Bronchial epithelial cell (primary cell): Measurements from ENCODE around the gene TLR10. TPM values are rescaled to one million over a fixed set of nuclear protein-coding genes. Genes with fewer than 3 reads are reported as not detected.
A peak's percentile ranks its signal among the peaks of the same experiment; 100 is the strongest.
"Not testable (repeated sequence)": the region's sequence is repeated elsewhere in the genome, so short reads cannot be mapped to it uniquely, and the experiment has no call there.

ENCODE experiments used
- DNase-seq: peaks from one replicate; pipeline ENCODE4 v3.0.0-alpha.2; 2010; ENCODE audit warnings: low read depth
- FAIRE-seq: peaks from 2 replicates; lab custom pipeline; 2011; peaks lifted over from hg19 to GRCh38; lab: Jason Lieb, UNC
- H3K27me3 ChIP-seq: 2 replicates; pipeline ENCODE4 v1.5.1; 2011; ENCODE audit warnings: low read length; ENCODE audit not compliant: control insufficient read depth, insufficient read depth
- H3K36me3 ChIP-seq: 2 replicates; pipeline ENCODE4 v1.5.1; 2011; ENCODE audit warnings: low read length; ENCODE audit not compliant: control insufficient read depth, insufficient read depth
- H3K4me3 ChIP-seq: 2 replicates; pipeline ENCODE4 v1.5.1; 2011; ENCODE audit warnings: mild to moderate bottlenecking, low read depth, low read length, control low read depth
- total RNA-seq: library from RNA; depleted of rRNA; stranded (reverse); fragments of >200 nt; gene quantifications from 2 replicates; pipeline ENCODE4 v1.2.1, GENCODE V29; 2014
- TF ChIP-seq, protein P1 (sequence below): IDR thresholded peaks from 2 replicates; pipeline ENCODE4 v1.5.1; 2011; ENCODE audit warnings: mild to moderate bottlenecking, moderate library complexity, low read length, control low read depth, inconsistent platforms; ENCODE audit not compliant: insufficient read depth, severe bottlenecking

Gene TLR10
- total RNA-seq, 1 donor from 2014 or later = not detected

DNA sequence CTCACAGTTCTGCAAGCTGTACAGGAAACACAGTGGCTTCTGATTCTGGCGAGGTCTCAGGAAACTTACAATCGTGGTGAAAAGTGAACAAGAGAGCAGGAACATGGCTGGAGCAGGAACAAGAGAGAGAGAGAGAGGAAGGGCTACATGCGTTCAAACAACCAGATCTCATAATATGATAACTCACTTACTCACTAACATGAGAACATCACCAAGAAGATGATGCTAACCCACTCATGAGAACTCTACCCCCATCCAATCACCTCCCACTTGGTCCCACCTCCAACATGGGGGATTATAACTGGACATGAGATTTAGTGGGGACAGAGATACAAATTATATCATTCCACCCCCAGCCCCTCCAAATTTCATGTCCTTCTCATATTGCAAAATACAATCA is 31.6 kb upstream of the TLR10 start:
- TF ChIP-seq, protein P1, sequence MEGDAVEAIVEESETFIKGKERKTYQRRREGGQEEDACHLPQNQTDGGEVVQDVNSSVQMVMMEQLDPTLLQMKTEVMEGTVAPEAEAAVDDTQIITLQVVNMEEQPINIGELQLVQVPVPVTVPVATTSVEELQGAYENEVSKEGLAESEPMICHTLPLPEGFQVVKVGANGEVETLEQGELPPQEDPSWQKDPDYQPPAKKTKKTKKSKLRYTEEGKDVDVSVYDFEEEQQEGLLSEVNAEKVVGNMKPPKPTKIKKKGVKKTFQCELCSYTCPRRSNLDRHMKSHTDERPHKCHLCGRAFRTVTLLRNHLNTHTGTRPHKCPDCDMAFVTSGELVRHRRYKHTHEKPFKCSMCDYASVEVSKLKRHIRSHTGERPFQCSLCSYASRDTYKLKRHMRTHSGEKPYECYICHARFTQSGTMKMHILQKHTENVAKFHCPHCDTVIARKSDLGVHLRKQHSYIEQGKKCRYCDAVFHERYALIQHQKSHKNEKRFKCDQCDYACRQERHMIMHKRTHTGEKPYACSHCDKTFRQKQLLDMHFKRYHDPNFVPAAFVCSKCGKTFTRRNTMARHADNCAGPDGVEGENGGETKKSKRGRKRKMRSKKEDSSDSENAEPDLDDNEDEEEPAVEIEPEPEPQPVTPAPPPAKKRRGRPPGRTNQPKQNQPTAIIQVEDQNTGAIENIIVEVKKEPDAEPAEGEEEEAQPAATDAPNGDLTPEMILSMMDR = no peak
- FAIRE-seq (peak; percentile 32), DNase-seq (no peak)
- Histone ChIP-seq H3K4me3 (no peak overlapping the region), H3K27me3 (no peaks in the 10 kb centered on the region), H3K36me3 (no peaks in the 10 kb centered on the region)

DNA sequence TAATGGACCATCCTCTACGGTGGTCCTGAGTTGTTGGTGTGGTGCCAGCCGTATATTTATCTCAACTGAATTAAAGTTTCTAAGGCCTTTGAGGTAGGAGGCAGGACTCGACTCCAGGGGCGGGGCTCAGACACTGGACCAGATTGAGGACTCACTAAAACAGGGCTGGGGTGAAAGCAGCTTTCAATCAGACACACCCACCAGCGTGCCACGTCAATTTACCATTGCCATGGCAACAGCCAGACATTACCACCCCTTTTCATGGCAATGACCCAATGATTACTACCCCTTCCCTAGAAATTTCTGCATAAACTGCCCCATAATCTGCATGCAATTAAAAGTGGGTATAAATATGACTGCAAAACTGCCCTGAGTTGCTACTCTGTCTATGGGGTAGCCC is 28.5 kb upstream of the TLR10 start:
- Histone ChIP-seq H3K4me3 (no peak overlapping the region), H3K36me3 (no peaks in the 10 kb centered on the region), H3K27me3 (no peaks in the 10 kb centered on the region)
- FAIRE-seq (no peak), DNase-seq (no peak)
- TF ChIP-seq, protein P1 = no peak

DNA sequence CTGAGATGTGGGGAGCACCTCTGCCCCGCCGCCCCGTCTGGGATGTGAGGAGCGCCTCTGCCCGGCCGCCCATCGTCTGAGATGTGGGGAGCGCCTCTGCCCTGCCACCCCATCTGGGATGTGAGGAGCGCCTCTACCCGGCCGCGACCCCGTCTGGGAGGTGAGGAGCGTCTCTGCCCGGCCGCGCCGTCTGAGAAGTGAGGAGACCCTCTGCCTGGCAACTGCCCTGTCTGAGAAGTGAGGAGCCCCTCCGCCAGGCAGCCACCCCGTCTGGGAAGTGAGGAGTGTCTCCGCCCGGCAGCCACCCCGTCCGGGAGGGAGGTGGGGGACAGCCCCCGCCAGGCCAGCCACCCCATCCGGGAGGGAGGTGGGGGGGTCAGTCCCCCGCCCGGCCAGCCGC is 24.7 kb upstream of the TLR10 start:
- DNase-seq, H3K27me3 ChIP-seq, FAIRE-seq, H3K36me3 ChIP-seq, H3K4me3 ChIP-seq: not testable (repeated sequence)

DNA sequence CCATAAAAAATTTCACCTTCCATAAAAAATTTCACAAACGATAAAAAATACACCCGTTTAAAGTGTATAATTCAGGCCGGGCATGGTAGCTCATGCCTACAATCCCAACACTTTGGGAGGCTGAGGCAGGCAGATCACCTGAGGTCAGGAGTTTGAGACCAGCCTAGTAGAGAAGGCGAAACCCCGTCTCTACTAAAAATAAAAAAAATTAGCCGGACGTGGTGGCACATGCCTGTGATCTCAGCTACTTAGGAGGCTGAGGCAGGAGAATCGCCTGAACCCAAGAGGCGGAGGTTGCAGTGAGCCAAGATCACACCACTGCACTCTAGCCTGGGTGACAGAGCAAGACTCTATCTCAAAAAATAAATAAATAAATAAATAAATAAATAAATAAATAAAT is 23.5 kb upstream of the TLR10 start:
- FAIRE-seq, DNase-seq: not testable (repeated sequence)

DNA sequence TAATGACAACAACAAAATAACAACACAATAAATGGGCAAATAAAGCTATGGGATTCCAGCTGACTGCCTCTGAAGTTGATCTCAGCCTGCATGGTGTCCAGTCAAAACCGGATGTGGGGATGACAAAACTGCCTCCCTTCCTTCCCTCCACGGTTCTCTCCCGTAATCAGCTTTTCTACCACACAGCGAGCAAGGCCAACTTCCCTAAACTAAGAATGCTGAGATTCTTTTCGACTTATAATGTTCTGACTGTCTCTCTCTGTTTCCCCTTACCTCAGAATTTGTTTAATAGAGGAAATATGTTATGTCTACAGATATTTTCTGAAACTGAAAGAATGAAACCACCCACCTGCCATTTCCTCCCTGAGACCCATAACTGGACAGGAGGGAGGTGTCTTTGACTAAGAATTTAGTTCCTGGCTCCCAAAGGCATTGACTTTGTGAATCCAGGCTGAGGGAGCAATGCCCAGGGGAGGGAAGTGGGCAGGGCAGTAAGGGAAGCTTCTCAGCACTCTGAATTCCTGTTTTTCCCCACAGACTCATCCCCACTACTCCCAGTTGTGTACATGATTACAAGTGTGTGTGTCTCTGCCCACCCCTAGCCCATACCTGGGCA is 22.8 kb upstream of the TLR10 start:
- Histone ChIP-seq H3K27me3 (no peaks in the 10 kb centered on the region), H3K4me3 (no peak overlapping the region), H3K36me3 (no peaks in the 10 kb centered on the region)
- no peak for DNase-seq
- no peak for FAIRE-seq
- TF ChIP-seq, protein P1 = no peak

More for the DNA sequence above, 23.5 kb upstream of the TLR10 start:
- H3K36me3 ChIP-seq, H3K27me3 ChIP-seq, H3K4me3 ChIP-seq: not testable (repeated sequence)

DNA sequence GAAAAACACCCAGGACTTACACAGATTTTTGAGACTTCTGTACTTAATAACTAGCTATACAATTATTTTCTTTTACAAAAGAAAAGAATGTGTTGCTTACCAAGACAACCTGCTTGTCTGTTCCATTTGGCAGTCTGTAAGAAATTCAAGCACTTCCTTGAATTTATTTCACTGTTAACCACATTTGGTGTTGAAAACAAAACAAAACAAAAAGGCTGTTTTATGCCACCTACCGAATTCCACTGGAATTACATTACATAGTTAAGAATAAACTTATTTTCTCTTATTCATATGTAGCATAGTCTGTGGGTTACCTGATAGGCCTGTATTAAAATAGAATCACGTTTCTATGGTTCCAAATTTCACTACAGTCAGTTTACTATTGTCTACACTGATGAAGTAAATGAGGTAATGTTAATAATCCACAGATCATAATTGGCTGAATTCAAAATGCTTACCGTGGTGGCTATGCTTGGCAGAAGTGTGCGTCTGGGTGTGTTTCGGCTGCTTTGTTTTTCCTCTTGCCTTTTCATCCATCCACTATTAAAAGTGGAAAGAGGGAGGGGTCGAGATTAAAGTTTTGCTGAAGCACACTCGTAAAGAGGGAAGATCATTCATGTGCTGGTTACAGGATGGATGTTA is 22.0 kb upstream of the TLR10 start, which contains the start of gene TLR1:
TLR1 (minus strand) TSS at position 138 of the 642 bp plus-strand sequence. CDS start 5,960 bp downstream, outside the sequence.
- Histone ChIP-seq H3K36me3 (no peaks in the 10 kb centered on the region), H3K4me3 (no peak within 1 kb of the TSS), H3K27me3 (no peaks in the 10 kb centered on the region)
- FAIRE-seq = no peak
- DNase-seq = peak; percentile 68
- TF ChIP-seq, protein P1 = peak; percentile 31
